ENCODE measurements around the gene SDK2. TPM values are rescaled to one million over a fixed set of nuclear protein-coding genes. Genes with fewer than 3 reads are reported as not detected.

Gene SDK2
- total and polyA plus RNA-seq, 4 experiments from 2014 or later: 0.49 to 2.9 (median 2.2) TPM; not detected in 1

- H3K4me1 ChIP-seq (ENCODE audit: insufficient read depth, low read length): peaks cover 3% of the 10 kb centered on the region
- no peaks in the 10 kb centered on the region for H3K36me3 Mint-ChIP-seq
- no peaks in the 10 kb centered on the region for H3K36me3 ChIP-seq (ENCODE audit: insufficient read depth, low read length)
- H3K27me3 ChIP-seq (ENCODE audit: insufficient read depth, low read length): no peaks in the 10 kb centered on the region
- H3K4me3 Mint-ChIP-seq: peak overlapping the region in 4 of 8 donors; percentile 40 to 67 (median 52)
- H3K27me3 Mint-ChIP-seq: no peaks in the 10 kb centered on the region
- H3K27ac Mint-ChIP-seq: peak overlapping the region in 1 of 7 donors; percentile 77
- H3K4me1 Mint-ChIP-seq: peaks cover 3 to 13% (median 6%) of the 10 kb centered on the region in 4 donors
- intact Hi-C loops (cut with micrococcal nuclease): loop anchor here (1.0 kb wide), 3 partner anchors 216 to 527 kb away; no protein-coding TSS in a partner anchor
- DNase-seq: peak; percentile 72 to 78 (median 74)
- H3K27ac ChIP-seq (ENCODE audit: low read depth, low read length): no peak overlapping the region
- no peak overlapping the region for H3K4me3 ChIP-seq (ENCODE audit: low read length in 2 of 2)
- peaks cover 0 to 2% (median 0%) of the 10 kb centered on the region in 8 donors for H3K9me3 Mint-ChIP-seq
- ChIA-PET CTCF (ENCODE audit: partially characterized antibody) (interaction anchor here (0.7 to 8.4 kb wide), 34 partner anchors 8 to 770 kb away, joined by 3 to 168 read pairs (median 4); partner anchors contain the start of gene SDK2), POLR2A (ENCODE audit: partially characterized antibody) (interaction anchor here (0.9 to 1.5 kb wide), 3 partner anchors 162 to 204 kb away, joined by 3 to 7 read pairs (median 4); no protein-coding TSS in a partner anchor)
- no peaks in the 10 kb centered on the region for H3K9me3 ChIP-seq (ENCODE audit: control insufficient read depth in 1 of 2, low read length in 2 of 2)
Measured at GRCh38 chr17:73429440-73430164, 214.6 kb downstream of the SDK2 start.

- H3K27ac Mint-ChIP-seq: no peak overlapping the region
- H3K9me3 ChIP-seq (ENCODE audit: control insufficient read depth in 1 of 2, low read length in 2 of 2): no peaks in the 10 kb centered on the region
- ChIA-PET CTCF (ENCODE audit: partially characterized antibody) (interaction anchor here (0.9 to 8.4 kb wide), 5 partner anchors 10 to 355 kb away, joined by 3 to 168 read pairs (median 4); no protein-coding TSS in a partner anchor), POLR2A (ENCODE audit: partially characterized antibody) (no interaction called here)
- no peaks in the 10 kb centered on the region for H3K27me3 Mint-ChIP-seq
- no peaks in the 10 kb centered on the region for H3K27me3 ChIP-seq (ENCODE audit: insufficient read depth, low read length)
- no peaks in the 10 kb centered on the region for H3K36me3 ChIP-seq (ENCODE audit: insufficient read depth, low read length)
- no peak overlapping the region for H3K27ac ChIP-seq (ENCODE audit: low read depth, low read length)
- DNase-seq: no peak
- no peak overlapping the region for H3K4me3 Mint-ChIP-seq
- H3K4me1 Mint-ChIP-seq: peaks cover 3 to 13% (median 6%) of the 10 kb centered on the region in 4 donors
- H3K36me3 Mint-ChIP-seq: no peaks in the 10 kb centered on the region
- peaks cover 3% of the 10 kb centered on the region for H3K4me1 ChIP-seq (ENCODE audit: insufficient read depth, low read length)
- intact Hi-C loops (cut with micrococcal nuclease): no loop called here
- peaks cover 0 to 2% (median 0%) of the 10 kb centered on the region in 8 donors for H3K9me3 Mint-ChIP-seq
- no peak overlapping the region for H3K4me3 ChIP-seq (ENCODE audit: low read length in 2 of 2)
Measured at GRCh38 chr17:73427198-73427597, 217.0 kb downstream of the SDK2 start.

GRCh38 chr17:73424571-73424970 lies 219.7 kb downstream of the SDK2 start:
- no peaks in the 10 kb centered on the region for H3K27me3 Mint-ChIP-seq
- Histone ChIP-seq H3K36me3 (ENCODE audit: insufficient read depth, low read length) (no peaks in the 10 kb centered on the region), H3K27ac (ENCODE audit: low read depth, low read length) (no peak overlapping the region), H3K4me1 (ENCODE audit: insufficient read depth, low read length) (peaks cover 2% of the 10 kb centered on the region), H3K4me3 (ENCODE audit: low read length in 2 of 2) (no peak overlapping the region), H3K9me3 (ENCODE audit: control insufficient read depth in 1 of 2, low read length in 2 of 2) (no peaks in the 10 kb centered on the region), H3K27me3 (ENCODE audit: insufficient read depth, low read length) (no peaks in the 10 kb centered on the region)
- no peak for DNase-seq
- intact Hi-C loops (cut with micrococcal nuclease): no loop called here
- H3K4me3 Mint-ChIP-seq: no peak overlapping the region
- H3K36me3 Mint-ChIP-seq: no peaks in the 10 kb centered on the region
- H3K9me3 Mint-ChIP-seq: no peaks in the 10 kb centered on the region
- H3K27ac Mint-ChIP-seq: no peak overlapping the region
- ChIA-PET CTCF (ENCODE audit: partially characterized antibody) (interaction anchor here (1.1 to 1.5 kb wide), 2 partner anchors 285 to 752 kb away, joined by 3 read pairs; no protein-coding TSS in a partner anchor), POLR2A (ENCODE audit: partially characterized antibody) (no interaction called here)
- H3K4me1 Mint-ChIP-seq: peaks cover 0 to 3% (median under 1%) of the 10 kb centered on the region in 4 donors

- H3K9me3 Mint-ChIP-seq: no peaks in the 10 kb centered on the region
Measured at GRCh38 chr17:73423806-73424205, 220.4 kb downstream of the SDK2 start.

GRCh38 chr17:73423159-73423715 lies 221.0 kb downstream of the SDK2 start:
- Mint-ChIP-seq H3K9me3 (no peaks in the 10 kb centered on the region), H3K36me3 (no peaks in the 10 kb centered on the region), H3K4me1 (no peaks in the 10 kb centered on the region), H3K4me3 (no peak overlapping the region), H3K27me3 (no peaks in the 10 kb centered on the region), H3K27ac (no peak overlapping the region)
- Histone ChIP-seq H3K4me1 (ENCODE audit: insufficient read depth, low read length) (no peaks in the 10 kb centered on the region), H3K27me3 (ENCODE audit: insufficient read depth, low read length) (no peaks in the 10 kb centered on the region), H3K27ac (ENCODE audit: low read depth, low read length) (no peak overlapping the region), H3K9me3 (ENCODE audit: control insufficient read depth in 1 of 2, low read length in 2 of 2) (no peaks in the 10 kb centered on the region), H3K4me3 (ENCODE audit: low read length in 2 of 2) (no peak overlapping the region), H3K36me3 (ENCODE audit: insufficient read depth, low read length) (no peaks in the 10 kb centered on the region)
- intact Hi-C loops (cut with micrococcal nuclease): no loop called here
- CTCF ChIA-PET (ENCODE audit: partially characterized antibody): interaction anchor here (1.1 to 1.7 kb wide), 2 partner anchors 287 to 289 kb away, joined by 4 to 5 read pairs; no protein-coding TSS in a partner anchor
- no peak for DNase-seq
- POLR2A ChIA-PET (ENCODE audit: partially characterized antibody): no interaction called here

More at GRCh38 chr17:73423806-73424205, 220.4 kb downstream of the SDK2 start:
- H3K9me3 ChIP-seq (ENCODE audit: control insufficient read depth in 1 of 2, low read length in 2 of 2): no peaks in the 10 kb centered on the region
- H3K27me3 ChIP-seq (ENCODE audit: insufficient read depth, low read length): no peaks in the 10 kb centered on the region
- no peak overlapping the region for H3K27ac ChIP-seq (ENCODE audit: low read depth, low read length)
- Mint-ChIP-seq H3K36me3 (no peaks in the 10 kb centered on the region), H3K4me1 (no peaks in the 10 kb centered on the region), H3K27ac (no peak overlapping the region), H3K27me3 (no peaks in the 10 kb centered on the region), H3K4me3 (no peak overlapping the region)
- H3K36me3 ChIP-seq (ENCODE audit: insufficient read depth, low read length): no peaks in the 10 kb centered on the region
- no peak for DNase-seq
- POLR2A ChIA-PET (ENCODE audit: partially characterized antibody): no interaction called here
- no peak overlapping the region for H3K4me3 ChIP-seq (ENCODE audit: low read length in 2 of 2)
- CTCF ChIA-PET (ENCODE audit: partially characterized antibody): interaction anchor here (1.1 to 1.5 kb wide), 2 partner anchors 286 to 752 kb away, joined by 3 read pairs; no protein-coding TSS in a partner anchor
- no peaks in the 10 kb centered on the region for H3K4me1 ChIP-seq (ENCODE audit: insufficient read depth, low read length)
- intact Hi-C loops (cut with micrococcal nuclease): no loop called here

- CTCF ChIA-PET (ENCODE audit: partially characterized antibody): interaction anchor here (0.9 to 1.9 kb wide), 4 partner anchors 8 to 290 kb away, joined by 4 to 10 read pairs (median 4); no protein-coding TSS in a partner anchor
Measured at GRCh38 chr17:73422121-73422520, 222.1 kb downstream of the SDK2 start.

GRCh38 chr17:73420897-73421296 lies 223.3 kb downstream of the SDK2 start:
- H3K4me1 Mint-ChIP-seq: no peaks in the 10 kb centered on the region
- H3K27ac Mint-ChIP-seq: no peak overlapping the region
- intact Hi-C loops (cut with micrococcal nuclease): no loop called here
- H3K36me3 ChIP-seq (ENCODE audit: insufficient read depth, low read length): no peaks in the 10 kb centered on the region
- no peaks in the 10 kb centered on the region for H3K9me3 ChIP-seq (ENCODE audit: control insufficient read depth in 1 of 2, low read length in 2 of 2)
- H3K27ac ChIP-seq (ENCODE audit: low read depth, low read length): no peak overlapping the region
- no peak for DNase-seq
- H3K4me1 ChIP-seq (ENCODE audit: insufficient read depth, low read length): no peaks in the 10 kb centered on the region
- CTCF ChIA-PET (ENCODE audit: partially characterized antibody): interaction anchor here (0.9 to 1.9 kb wide), 3 partner anchors 9 to 214 kb away, joined by 3 to 10 read pairs (median 5); no protein-coding TSS in a partner anchor
- no peaks in the 10 kb centered on the region for H3K27me3 Mint-ChIP-seq
- H3K4me3 ChIP-seq (ENCODE audit: low read length in 2 of 2): no peak overlapping the region
- no peak overlapping the region for H3K4me3 Mint-ChIP-seq
- no peaks in the 10 kb centered on the region for H3K27me3 ChIP-seq (ENCODE audit: insufficient read depth, low read length)
- H3K36me3 Mint-ChIP-seq: no peaks in the 10 kb centered on the region
- no peaks in the 10 kb centered on the region for H3K9me3 Mint-ChIP-seq
- POLR2A ChIA-PET (ENCODE audit: partially characterized antibody): no interaction called here

More at GRCh38 chr17:73422121-73422520, 222.1 kb downstream of the SDK2 start:
- Histone ChIP-seq H3K4me1 (ENCODE audit: insufficient read depth, low read length) (no peaks in the 10 kb centered on the region), H3K27ac (ENCODE audit: low read depth, low read length) (no peak overlapping the region), H3K9me3 (ENCODE audit: control insufficient read depth in 1 of 2, low read length in 2 of 2) (no peaks in the 10 kb centered on the region), H3K4me3 (ENCODE audit: low read length in 2 of 2) (no peak overlapping the region), H3K27me3 (ENCODE audit: insufficient read depth, low read length) (no peaks in the 10 kb centered on the region), H3K36me3 (ENCODE audit: insufficient read depth, low read length) (no peaks in the 10 kb centered on the region)
- Mint-ChIP-seq H3K27me3 (no peaks in the 10 kb centered on the region), H3K4me3 (no peak overlapping the region), H3K9me3 (no peaks in the 10 kb centered on the region), H3K36me3 (no peaks in the 10 kb centered on the region), H3K4me1 (no peaks in the 10 kb centered on the region), H3K27ac (no peak overlapping the region)
- no peak for DNase-seq
- POLR2A ChIA-PET (ENCODE audit: partially characterized antibody): no interaction called here
- intact Hi-C loops (cut with micrococcal nuclease): no loop called here
